CD4-positive, alpha-beta T cell treated with Interleukin-4 for 1 hour (primary cell): Measurements from ENCODE around the gene PGLYRP4.

Experiments used
- DNase-seq, 2 donors: peaks; one replicate each; pipeline ENCODE4 v3.0.0-alpha.2; 2020 to 2022

Gene PGLYRP4

GRCh38 chr1:153348511-153349362 is at the start of gene PGLYRP4:
TSS of gene PGLYRP4 (minus strand) at chr1:153348841. CDS start at chr1:153347932, 909 bp downstream.
- DNase-seq, result no peak

- no peak for DNase-seq
These were observed 49.4 kb upstream of the PGLYRP4 start for GRCh38 chr1:153397924-153398651.

- no peak for DNase-seq
These were observed 48.6 kb upstream of the PGLYRP4 start for GRCh38 chr1:153397051-153397923.

GRCh38 chr1:153396461-153396860 is 47.8 kb upstream of the PGLYRP4 start:
- no peak for DNase-seq

GRCh38 chr1:153395776-153396175 is 47.1 kb upstream of the PGLYRP4 start:
- no peak for DNase-seq

- no peak for DNase-seq
These were observed 46.6 kb upstream of the PGLYRP4 start for GRCh38 chr1:153395136-153395685.

- DNase-seq, result no peak
These were observed 45.8 kb upstream of the PGLYRP4 start for GRCh38 chr1:153394391-153394790.

- no peak for DNase-seq
These were observed 45.3 kb upstream of the PGLYRP4 start for GRCh38 chr1:153393926-153394325.

GRCh38 chr1:153392822-153393221 is 44.2 kb upstream of the PGLYRP4 start:
- no peak for DNase-seq

- no peak for DNase-seq
These were observed 43.6 kb upstream of the PGLYRP4 start for GRCh38 chr1:153392258-153392657.

GRCh38 chr1:153390938-153391710 is 42.5 kb upstream of the PGLYRP4 start, which contains the start of gene S100A8:
TSS of gene S100A8 (minus strand) at chr1:153391073. CDS start at chr1:153390535, 538 bp downstream.
- DNase-seq, result peak; percentile 3 to 53

GRCh38 chr1:153389973-153390879 is 41.6 kb upstream of the PGLYRP4 start:
- no peak for DNase-seq

- no peak for DNase-seq
These were observed 40.8 kb upstream of the PGLYRP4 start for GRCh38 chr1:153389401-153389800.

- no peak for DNase-seq
These were observed 39.1 kb upstream of the PGLYRP4 start for GRCh38 chr1:153387785-153388184.

GRCh38 chr1:153387001-153387400 is 38.4 kb upstream of the PGLYRP4 start:
- no peak for DNase-seq

- peak in 1 of 2 donors; percentile 52 for DNase-seq
These were observed 37.9 kb upstream of the PGLYRP4 start for GRCh38 chr1:153386500-153386901.

- no peak for DNase-seq
These were observed 36.4 kb upstream of the PGLYRP4 start for GRCh38 chr1:153384958-153385580.

GRCh38 chr1:153380711-153381110 is 32.1 kb upstream of the PGLYRP4 start:
- DNase-seq, result no peak

- no peak for DNase-seq
These were observed 30.9 kb upstream of the PGLYRP4 start for GRCh38 chr1:153379591-153379990.

GRCh38 chr1:153375511-153375910 is 26.9 kb upstream of the PGLYRP4 start, which contains the start of gene S100A12:
TSS of gene S100A12 (minus strand) at chr1:153375621. CDS start at chr1:153374592, 1,029 bp downstream.
- DNase-seq, result no peak
